ENCODE measurements around the gene PCBD2. TPM values are rescaled to one million over a fixed set of nuclear protein-coding genes. Genes with fewer than 3 reads are reported as not detected.
"Not testable (repeated sequence)": the region's sequence is repeated elsewhere in the genome, so short reads cannot be mapped to it uniquely, and the experiment has no call there.

The PCBD2 gene
- total RNA-seq, 1 donor from 2014 or later, result 7.3 TPM

GRCh38 chr5:134975078-134975715 is 70.3 kb downstream of the PCBD2 start:
- Histone ChIP-seq H3K4me3 (ENCODE audit: low read length in 3 of 3) (no peak overlapping the region), H3K4me1 (ENCODE audit: control insufficient read depth in 3 of 3, insufficient read depth in 3 of 3, low read length in 3 of 3) (no peaks in the 10 kb centered on the region), H3K27me3 (ENCODE audit: control insufficient read depth in 3 of 3, insufficient read depth in 3 of 3, low read length in 3 of 3) (no peaks in the 10 kb centered on the region), H3K36me3 (ENCODE audit: control insufficient read depth in 3 of 3, insufficient read depth in 3 of 3, low read length in 3 of 3) (peaks cover 0 to 4% (median 0%) of the 10 kb centered on the region in 3 donors), H3K9ac (ENCODE audit: low read depth in 1 of 3, low read length in 3 of 3) (no peak overlapping the region), H3K9me3 (ENCODE audit: control insufficient read depth in 3 of 3, low read length in 3 of 3) (peaks cover 0 to 6% (median 0%) of the 10 kb centered on the region in 3 donors), H3K27ac (ENCODE audit: low read depth, low read length) (no peak overlapping the region)

DNA sequence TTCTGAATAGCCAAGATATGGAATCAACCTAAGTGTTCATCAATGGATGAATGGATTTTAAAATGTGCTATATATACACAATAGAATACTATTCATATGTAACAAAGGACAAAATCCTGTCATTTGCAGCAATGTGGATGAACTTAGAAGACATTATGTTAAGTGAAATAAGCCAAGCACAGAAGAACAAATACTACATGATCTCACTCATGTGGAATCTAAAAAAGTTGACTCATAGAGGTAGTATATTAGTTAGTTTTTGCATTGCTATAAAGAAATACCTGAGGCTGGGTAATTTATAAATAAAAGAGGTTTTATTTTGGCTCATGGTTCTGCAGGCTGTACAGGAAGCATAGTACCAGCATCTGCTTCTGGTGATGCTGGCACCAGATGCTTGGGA is 70.9 kb downstream of the PCBD2 start:
- Histone ChIP-seq H3K4me1 (ENCODE audit: control insufficient read depth in 3 of 3, insufficient read depth in 3 of 3, low read length in 3 of 3) (no peaks in the 10 kb centered on the region), H3K27ac (ENCODE audit: low read depth, low read length) (no peak overlapping the region), H3K4me3 (ENCODE audit: low read length in 3 of 3) (no peak overlapping the region), H3K36me3 (ENCODE audit: control insufficient read depth in 3 of 3, insufficient read depth in 3 of 3, low read length in 3 of 3) (no peaks in the 10 kb centered on the region), H3K9ac (ENCODE audit: low read depth in 1 of 3, low read length in 3 of 3) (no peak overlapping the region), H3K27me3 (ENCODE audit: control insufficient read depth in 3 of 3, insufficient read depth in 3 of 3, low read length in 3 of 3) (no peaks in the 10 kb centered on the region), H3K9me3 (ENCODE audit: control insufficient read depth in 3 of 3, low read length in 3 of 3) (peaks cover 0 to 6% (median 0%) of the 10 kb centered on the region in 3 donors)

GRCh38 chr5:134976841-134977240 is 71.9 kb downstream of the PCBD2 start:
- Histone ChIP-seq H3K4me3 (ENCODE audit: low read length in 3 of 3) (no peak overlapping the region), H3K27ac (ENCODE audit: low read depth, low read length) (no peak overlapping the region), H3K9ac (ENCODE audit: low read depth in 1 of 3, low read length in 3 of 3) (no peak overlapping the region)

DNA sequence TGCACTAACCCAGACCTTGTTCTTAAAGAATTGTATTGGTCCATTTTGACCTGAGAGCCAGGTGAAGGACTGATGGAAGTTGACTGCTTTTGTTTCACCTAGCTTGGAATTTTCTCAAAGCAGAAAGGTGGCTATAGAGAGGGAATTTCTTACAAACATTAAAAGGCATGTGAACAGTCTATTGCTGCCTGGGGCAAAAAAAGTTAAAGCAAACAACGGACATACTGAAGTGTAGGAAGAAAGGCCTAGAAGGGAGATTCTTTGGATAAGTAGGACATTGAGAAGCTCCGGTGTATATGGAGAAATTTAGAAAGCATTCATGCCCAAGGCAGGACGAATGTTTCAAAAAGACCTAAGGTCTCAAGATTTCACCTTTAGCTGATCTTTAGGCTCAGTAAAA is 74.5 kb downstream of the PCBD2 start:
- H3K27ac ChIP-seq (ENCODE audit: low read depth, low read length), result no peak overlapping the region
- no peak overlapping the region for H3K4me3 ChIP-seq (ENCODE audit: low read length in 3 of 3)
- H3K4me1 ChIP-seq (ENCODE audit: control insufficient read depth in 3 of 3, insufficient read depth in 3 of 3, low read length in 3 of 3), result no peaks in the 10 kb centered on the region
- H3K9ac ChIP-seq (ENCODE audit: low read depth in 1 of 3, low read length in 3 of 3), result no peak overlapping the region
- peaks cover 2 to 11% (median 4%) of the 10 kb centered on the region in 3 donors for H3K9me3 ChIP-seq (ENCODE audit: control insufficient read depth in 3 of 3, low read length in 3 of 3)
- H3K27me3 ChIP-seq (ENCODE audit: control insufficient read depth in 3 of 3, insufficient read depth in 3 of 3, low read length in 3 of 3), result no peaks in the 10 kb centered on the region
- H3K36me3 ChIP-seq (ENCODE audit: control insufficient read depth in 3 of 3, insufficient read depth in 3 of 3, low read length in 3 of 3), result no peaks in the 10 kb centered on the region

More at GRCh38 chr5:134976841-134977240, 71.9 kb downstream of the PCBD2 start:
- Histone ChIP-seq H3K4me1 (ENCODE audit: control insufficient read depth in 3 of 3, insufficient read depth in 3 of 3, low read length in 3 of 3) (no peaks in the 10 kb centered on the region), H3K36me3 (ENCODE audit: control insufficient read depth in 3 of 3, insufficient read depth in 3 of 3, low read length in 3 of 3) (no peaks in the 10 kb centered on the region), H3K27me3 (ENCODE audit: control insufficient read depth in 3 of 3, insufficient read depth in 3 of 3, low read length in 3 of 3) (no peaks in the 10 kb centered on the region), H3K9me3 (ENCODE audit: control insufficient read depth in 3 of 3, low read length in 3 of 3) (peaks cover 0 to 6% (median 0%) of the 10 kb centered on the region in 3 donors)

- no peaks in the 10 kb centered on the region for H3K36me3 ChIP-seq (ENCODE audit: control insufficient read depth in 3 of 3, insufficient read depth in 3 of 3, low read length in 3 of 3)
- no peaks in the 10 kb centered on the region for H3K27me3 ChIP-seq (ENCODE audit: control insufficient read depth in 3 of 3, insufficient read depth in 3 of 3, low read length in 3 of 3)
- H3K27ac ChIP-seq (ENCODE audit: low read depth, low read length), result no peak overlapping the region
- no peak overlapping the region for H3K4me3 ChIP-seq (ENCODE audit: low read length in 3 of 3)
- H3K9me3 ChIP-seq (ENCODE audit: control insufficient read depth in 3 of 3, low read length in 3 of 3), result peaks cover 2 to 8% (median 4%) of the 10 kb centered on the region in 3 donors
- H3K4me1 ChIP-seq (ENCODE audit: control insufficient read depth in 3 of 3, insufficient read depth in 3 of 3, low read length in 3 of 3), result no peaks in the 10 kb centered on the region
- no peak overlapping the region for H3K9ac ChIP-seq (ENCODE audit: low read depth in 1 of 3, low read length in 3 of 3)
These were observed 77.3 kb downstream of the PCBD2 start for GRCh38 chr5:134982230-134982629.

GRCh38 chr5:134989266-134989830 is 84.4 kb downstream of the PCBD2 start:
- Histone ChIP-seq H3K4me1 (ENCODE audit: control insufficient read depth in 3 of 3, insufficient read depth in 3 of 3, low read length in 3 of 3) (peaks cover 0 to 7% (median 0%) of the 10 kb centered on the region in 3 donors), H3K27ac (ENCODE audit: low read depth, low read length) (no peak overlapping the region), H3K27me3 (ENCODE audit: control insufficient read depth in 3 of 3, insufficient read depth in 3 of 3, low read length in 3 of 3) (no peaks in the 10 kb centered on the region), H3K36me3 (ENCODE audit: control insufficient read depth in 3 of 3, insufficient read depth in 3 of 3, low read length in 3 of 3) (no peaks in the 10 kb centered on the region), H3K9me3 (ENCODE audit: control insufficient read depth in 3 of 3, low read length in 3 of 3) (no peaks in the 10 kb centered on the region), H3K4me3 (ENCODE audit: low read length in 3 of 3) (no peak overlapping the region), H3K9ac (ENCODE audit: low read depth in 1 of 3, low read length in 3 of 3) (no peak overlapping the region)

DNA sequence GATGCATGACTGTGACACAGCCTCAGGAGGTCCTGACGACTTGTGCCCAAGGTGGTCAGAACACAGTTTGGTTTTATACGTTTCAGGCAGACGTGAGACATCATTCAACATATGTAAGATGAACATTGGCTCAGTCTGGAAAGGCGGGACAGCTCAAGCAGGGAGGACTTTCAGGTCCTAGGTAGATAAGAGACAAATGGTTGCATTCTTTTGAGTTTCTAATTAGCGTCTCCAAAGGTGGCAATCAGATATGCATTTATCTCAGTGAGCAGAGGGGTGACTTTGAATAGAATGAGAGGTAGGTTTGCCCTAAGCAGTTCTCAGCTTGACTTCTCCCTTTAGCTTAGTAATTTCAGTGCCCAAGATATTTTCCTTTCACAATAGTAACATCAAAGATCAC is 85.3 kb downstream of the PCBD2 start:
- not testable (repeated sequence) for H3K9ac ChIP-seq (ENCODE audit: low read depth in 1 of 3, low read length in 3 of 3); H3K27ac ChIP-seq (ENCODE audit: low read depth, low read length)

DNA sequence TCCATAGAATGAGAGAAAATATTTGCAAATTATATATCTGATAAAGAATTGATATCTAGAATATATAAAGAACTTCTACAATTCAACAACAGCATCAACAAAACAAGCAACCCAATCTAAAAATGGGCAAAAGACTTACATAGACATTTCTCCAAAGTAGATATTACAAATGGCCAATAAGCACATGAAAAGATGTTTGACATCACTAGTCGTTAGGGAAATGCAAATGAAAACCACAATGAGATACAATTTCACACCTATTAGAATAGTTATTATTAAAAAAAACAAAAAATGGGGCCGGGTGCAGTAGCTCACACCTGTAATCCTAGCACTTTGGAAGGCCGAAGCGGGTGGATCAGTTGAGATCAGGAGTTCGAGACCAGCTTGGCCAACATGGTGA is 87.2 kb downstream of the PCBD2 start:
- Histone ChIP-seq H3K4me1 (ENCODE audit: control insufficient read depth in 3 of 3, insufficient read depth in 3 of 3, low read length in 3 of 3) (peaks cover 0 to 7% (median 0%) of the 10 kb centered on the region in 3 donors), H3K27ac (ENCODE audit: low read depth, low read length) (no peak overlapping the region), H3K9me3 (ENCODE audit: control insufficient read depth in 3 of 3, low read length in 3 of 3) (no peaks in the 10 kb centered on the region), H3K27me3 (ENCODE audit: control insufficient read depth in 3 of 3, insufficient read depth in 3 of 3, low read length in 3 of 3) (no peaks in the 10 kb centered on the region), H3K36me3 (ENCODE audit: control insufficient read depth in 3 of 3, insufficient read depth in 3 of 3, low read length in 3 of 3) (no peaks in the 10 kb centered on the region), H3K9ac (ENCODE audit: low read depth in 1 of 3, low read length in 3 of 3) (no peak overlapping the region), H3K4me3 (ENCODE audit: low read length in 3 of 3) (no peak overlapping the region)

More for the DNA sequence above, 85.3 kb downstream of the PCBD2 start:
- not testable (repeated sequence) for H3K9me3 ChIP-seq (ENCODE audit: control insufficient read depth in 3 of 3, low read length in 3 of 3); H3K27me3 ChIP-seq (ENCODE audit: control insufficient read depth in 3 of 3, insufficient read depth in 3 of 3, low read length in 3 of 3); H3K36me3 ChIP-seq (ENCODE audit: control insufficient read depth in 3 of 3, insufficient read depth in 3 of 3, low read length in 3 of 3); H3K4me3 ChIP-seq (ENCODE audit: low read length in 3 of 3); H3K4me1 ChIP-seq (ENCODE audit: control insufficient read depth in 3 of 3, insufficient read depth in 3 of 3, low read length in 3 of 3)

- Histone ChIP-seq H3K9me3 (ENCODE audit: control insufficient read depth in 3 of 3, low read length in 3 of 3) (no peaks in the 10 kb centered on the region), H3K4me3 (ENCODE audit: low read length in 3 of 3) (no peak overlapping the region), H3K27me3 (ENCODE audit: control insufficient read depth in 3 of 3, insufficient read depth in 3 of 3, low read length in 3 of 3) (no peaks in the 10 kb centered on the region)
These were observed 88.2 kb downstream of the PCBD2 start for GRCh38 chr5:134993161-134993560.

GRCh38 chr5:134994560-134995156 is 89.7 kb downstream of the PCBD2 start:
- no peaks in the 10 kb centered on the region for H3K9me3 ChIP-seq (ENCODE audit: control insufficient read depth in 3 of 3, low read length in 3 of 3)
- no peak overlapping the region for H3K4me3 ChIP-seq (ENCODE audit: low read length in 3 of 3)
- H3K4me1 ChIP-seq (ENCODE audit: control insufficient read depth in 3 of 3, insufficient read depth in 3 of 3, low read length in 3 of 3), result peaks cover 0 to 7% (median 0%) of the 10 kb centered on the region in 3 donors
- H3K27me3 ChIP-seq (ENCODE audit: control insufficient read depth in 3 of 3, insufficient read depth in 3 of 3, low read length in 3 of 3), result no peaks in the 10 kb centered on the region
- no peak overlapping the region for H3K27ac ChIP-seq (ENCODE audit: low read depth, low read length)
- no peaks in the 10 kb centered on the region for H3K36me3 ChIP-seq (ENCODE audit: control insufficient read depth in 3 of 3, insufficient read depth in 3 of 3, low read length in 3 of 3)
- no peak overlapping the region for H3K9ac ChIP-seq (ENCODE audit: low read depth in 1 of 3, low read length in 3 of 3)

More at GRCh38 chr5:134993161-134993560, 88.2 kb downstream of the PCBD2 start:
- H3K27ac ChIP-seq (ENCODE audit: low read depth, low read length), result no peak overlapping the region
- no peaks in the 10 kb centered on the region for H3K36me3 ChIP-seq (ENCODE audit: control insufficient read depth in 3 of 3, insufficient read depth in 3 of 3, low read length in 3 of 3)
- H3K4me1 ChIP-seq (ENCODE audit: control insufficient read depth in 3 of 3, insufficient read depth in 3 of 3, low read length in 3 of 3), result peaks cover 0 to 7% (median 0%) of the 10 kb centered on the region in 3 donors
- H3K9ac ChIP-seq (ENCODE audit: low read depth in 1 of 3, low read length in 3 of 3), result no peak overlapping the region

Data from skeletal muscle tissue (tissue), 4 donors.